Activated CD8-positive, alpha-beta memory T cell treated with anti-CD3 and anti-CD28 coated beads, Interleukin-2, amount 50 U/mL, for 1 hour (primary cell): ENCODE results near the gene UBN2.

Source experiments
- DNase-seq: peaks from one replicate; pipeline ENCODE4 v3.0.0-alpha.2; 2020; ENCODE audit errors: extremely low read depth

UBN2 gene

DNA sequence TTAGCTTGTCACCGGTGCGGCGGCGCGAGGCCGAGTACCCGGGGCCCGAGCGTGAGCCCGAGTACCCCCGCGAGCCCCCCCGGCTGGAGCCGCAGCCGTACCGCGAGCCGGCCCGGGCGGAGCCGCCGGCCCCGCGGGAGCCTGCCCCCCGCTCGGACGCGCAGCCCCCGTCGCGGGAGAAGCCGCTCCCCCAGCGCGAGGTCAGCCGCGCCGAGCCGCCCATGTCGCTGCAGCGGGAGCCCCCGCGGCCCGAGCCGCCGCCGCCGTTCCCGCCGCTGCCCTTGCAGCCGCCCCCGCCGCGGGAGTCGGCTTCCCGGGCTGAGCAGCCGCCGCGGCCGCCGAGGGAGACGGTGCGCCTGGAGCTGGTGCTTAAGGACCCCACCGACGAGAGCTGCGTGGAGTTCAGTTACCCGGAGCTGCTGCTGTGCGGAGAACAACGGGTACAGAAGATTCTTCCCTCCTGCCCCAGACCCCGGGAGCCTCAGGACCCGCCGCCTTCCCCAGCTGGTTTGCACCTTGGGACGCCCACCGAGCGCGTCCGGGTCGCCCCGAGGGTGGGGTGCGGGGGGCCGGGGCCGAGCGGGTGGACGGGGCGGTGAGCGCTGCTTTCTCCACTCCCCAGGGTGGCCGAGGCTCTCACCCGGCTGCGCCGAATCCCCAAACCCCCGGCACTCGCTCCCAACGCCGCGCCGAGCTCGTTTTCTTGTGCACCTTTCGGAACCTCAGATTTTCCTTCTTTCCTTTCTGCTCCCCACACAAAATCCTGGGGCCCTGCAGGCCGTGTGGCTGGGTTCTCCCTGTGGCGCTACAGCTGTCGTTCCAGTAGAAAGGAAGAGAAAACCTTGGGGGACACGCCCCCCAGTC lies 708 bp downstream of the UBN2 start:
- DNase-seq, result no peak

DNA sequence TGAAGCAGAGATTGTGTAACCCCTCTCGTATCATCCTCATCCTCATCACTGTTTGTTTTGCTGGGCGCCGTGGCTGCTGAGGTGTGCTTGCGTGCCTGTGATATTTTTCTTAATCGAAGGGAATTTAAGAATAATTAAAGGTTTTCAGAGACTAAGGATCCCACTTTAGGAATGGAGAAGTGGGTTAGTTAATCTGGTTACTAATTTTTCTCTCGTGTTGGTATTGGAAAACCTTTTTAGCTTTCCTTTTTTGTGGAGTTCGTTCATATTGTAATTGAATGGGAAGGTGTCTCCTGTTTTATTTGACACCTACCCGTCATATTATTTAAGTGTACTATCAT lies 1.3 kb downstream of the UBN2 start:
- DNase-seq, result no peak

DNA sequence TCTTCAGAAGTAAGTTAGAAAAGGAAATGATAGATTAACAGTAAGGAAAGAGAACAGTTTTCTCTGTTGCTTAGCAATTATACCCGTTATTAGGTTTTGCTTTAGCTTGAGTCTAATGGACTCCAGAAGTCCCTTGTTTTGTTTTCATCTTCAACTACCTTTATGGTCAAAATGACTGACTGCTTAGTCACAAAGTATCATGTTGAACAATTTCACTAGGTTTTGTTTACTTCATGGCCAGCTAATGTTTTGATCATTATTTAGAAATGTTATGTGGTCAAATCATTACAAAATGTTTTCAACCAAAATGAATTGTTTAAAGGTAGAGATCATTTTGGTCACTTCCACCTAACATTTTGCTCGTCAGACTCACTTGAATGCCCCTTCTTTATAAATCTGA lies 1.9 kb downstream of the UBN2 start:
- no peak for DNase-seq

DNA sequence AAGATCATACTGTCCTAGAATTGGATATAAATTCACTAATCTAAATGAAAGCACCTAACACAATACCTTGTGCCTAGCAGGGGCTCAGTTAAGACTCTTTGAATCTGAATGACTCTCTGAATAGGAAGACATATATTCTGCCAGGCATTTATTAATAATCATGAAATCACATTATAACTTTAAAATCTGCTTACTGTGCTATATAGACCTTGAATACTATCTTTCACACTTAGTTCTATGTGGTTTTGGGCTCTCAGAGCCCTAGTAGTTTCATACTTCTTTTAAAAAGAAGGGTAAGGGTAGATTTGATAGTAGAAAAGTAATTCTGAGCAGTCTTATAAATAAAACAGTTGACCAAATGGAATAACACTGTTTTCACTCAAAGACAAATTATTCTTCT lies 10.2 kb downstream of the UBN2 start:
- DNase-seq, result no peak

DNA sequence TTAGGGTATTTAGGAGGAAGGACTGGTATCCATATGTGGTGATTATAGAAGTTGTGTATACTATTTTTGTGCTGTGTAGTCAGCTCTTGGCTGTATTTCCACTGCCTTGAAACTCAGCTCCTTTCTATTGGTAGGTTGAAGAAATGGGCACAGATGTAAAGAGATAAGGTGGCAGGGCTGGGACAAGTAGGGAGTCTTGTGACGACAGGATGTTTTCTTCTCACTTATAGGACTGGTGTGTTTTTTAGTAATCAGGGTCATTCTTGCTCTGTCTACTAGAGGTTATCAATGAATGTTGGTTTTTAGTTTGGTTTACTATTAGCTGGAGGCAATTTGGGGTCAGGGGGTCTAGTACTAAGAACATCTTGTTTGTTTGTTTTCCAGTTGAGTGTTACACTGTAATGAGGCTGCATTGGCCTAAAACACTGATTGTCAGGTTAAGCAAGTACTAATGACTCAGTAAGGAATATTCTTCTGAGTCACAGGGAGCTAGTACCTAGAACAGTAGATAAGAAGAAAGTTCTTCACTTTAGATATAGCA lies 11.8 kb downstream of the UBN2 start:
- DNase-seq, result no peak

DNA sequence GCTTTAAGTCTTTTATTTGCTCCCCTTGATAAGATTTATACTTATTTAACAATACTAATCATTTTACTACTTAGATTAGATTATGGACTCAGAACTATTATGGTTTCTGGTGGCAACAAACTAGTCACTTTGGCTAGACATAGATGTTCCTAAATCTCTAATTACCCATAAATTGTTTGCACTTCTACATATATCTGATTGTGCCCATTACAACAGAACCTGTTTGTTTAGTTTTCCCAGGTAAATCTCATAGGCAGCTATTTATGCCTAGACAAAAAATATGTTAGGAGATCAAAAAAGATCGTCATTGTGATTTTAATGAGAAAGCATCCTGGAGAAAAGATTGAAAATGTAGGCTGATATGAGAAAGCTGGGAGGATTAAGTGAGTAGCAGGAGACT lies 14.4 kb downstream of the UBN2 start:
- no peak for DNase-seq

DNA sequence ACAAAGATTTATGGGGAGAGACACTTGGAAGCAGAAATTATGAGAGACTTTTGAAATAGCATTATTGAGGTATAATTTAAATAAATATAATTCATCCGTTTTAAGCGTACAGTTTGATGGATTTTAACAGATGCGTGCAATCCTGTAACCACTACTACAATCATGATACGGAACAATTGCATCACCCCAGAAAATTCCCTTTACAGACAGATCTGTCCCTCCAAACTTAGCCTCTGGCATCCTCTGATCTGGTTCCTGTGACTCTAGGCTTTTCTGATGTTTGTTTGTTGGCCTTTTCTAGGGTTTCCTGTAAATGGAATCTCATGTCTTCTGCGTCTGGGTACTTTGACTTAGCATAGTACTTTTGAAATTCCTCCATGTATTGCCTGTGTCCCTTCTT lies 15.5 kb downstream of the UBN2 start:
- DNase-seq, result no peak

DNA sequence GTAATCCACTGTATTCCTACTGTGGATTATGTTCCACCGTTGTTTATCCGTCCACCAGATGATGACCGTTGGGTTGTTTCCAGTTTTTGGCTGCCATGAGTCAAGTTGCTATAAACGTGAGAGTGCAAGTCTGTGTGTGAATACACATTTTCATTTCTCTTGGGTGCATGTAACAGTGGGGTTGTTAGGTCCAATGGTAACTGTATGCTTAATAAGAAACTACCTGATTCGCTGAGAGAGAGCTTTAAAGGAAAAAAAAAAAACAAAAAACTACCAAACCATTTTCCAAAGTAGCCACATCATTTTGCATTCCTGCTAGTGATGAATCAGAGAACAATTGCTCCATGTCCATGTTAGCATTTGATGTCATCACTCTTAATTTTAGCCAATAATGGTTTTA lies 15.9 kb downstream of the UBN2 start:
- no peak for DNase-seq

DNA sequence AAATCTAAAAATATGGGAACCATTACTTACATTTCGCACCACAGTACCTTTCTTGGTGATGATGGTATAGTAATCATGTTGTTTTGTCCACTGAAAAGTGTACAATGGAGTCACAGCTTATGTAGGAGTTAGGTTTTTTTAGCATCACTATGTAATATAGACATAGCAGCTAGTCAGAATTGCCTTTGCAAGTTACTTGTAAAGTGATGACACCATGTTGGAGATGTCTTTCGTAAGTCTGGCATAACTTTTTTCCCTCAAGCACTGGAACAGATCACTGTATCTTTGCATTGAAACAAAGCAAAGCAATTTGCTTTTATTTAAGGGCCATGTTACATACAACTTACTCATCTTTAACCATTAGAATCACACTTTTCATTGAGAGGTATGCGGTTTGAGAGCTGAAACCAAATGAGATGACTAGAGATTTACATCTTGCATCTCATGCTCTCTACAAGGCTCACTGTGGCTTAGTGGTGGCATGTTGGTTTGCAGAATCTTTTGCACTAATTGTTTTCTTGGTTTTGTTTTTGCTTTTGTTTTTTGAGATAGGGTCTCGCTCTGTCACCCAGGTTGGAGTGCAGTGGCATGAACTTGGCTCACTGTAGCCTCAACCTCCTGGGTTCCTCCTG lies 18.3 kb downstream of the UBN2 start:
- no peak for DNase-seq

DNA sequence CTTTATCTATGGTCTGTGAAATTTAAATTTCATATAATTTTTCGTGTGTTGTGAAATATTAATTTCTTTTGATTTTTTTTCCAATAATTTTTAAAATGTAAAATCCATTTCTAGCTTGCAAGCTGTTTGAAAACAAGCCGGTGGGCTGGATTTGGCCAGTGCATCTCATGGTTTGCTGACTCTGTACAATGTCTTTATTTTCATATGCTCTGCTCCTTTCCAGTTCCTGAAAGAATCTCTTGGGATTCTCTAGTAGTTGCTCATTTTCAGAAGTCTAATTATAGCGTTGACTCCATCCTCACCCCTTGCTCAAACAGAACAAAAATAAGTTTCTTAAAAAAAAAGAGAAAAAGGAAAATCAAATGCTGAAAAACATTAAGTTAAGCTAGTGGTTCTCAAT lies 21.4 kb downstream of the UBN2 start:
- no peak for DNase-seq

DNA sequence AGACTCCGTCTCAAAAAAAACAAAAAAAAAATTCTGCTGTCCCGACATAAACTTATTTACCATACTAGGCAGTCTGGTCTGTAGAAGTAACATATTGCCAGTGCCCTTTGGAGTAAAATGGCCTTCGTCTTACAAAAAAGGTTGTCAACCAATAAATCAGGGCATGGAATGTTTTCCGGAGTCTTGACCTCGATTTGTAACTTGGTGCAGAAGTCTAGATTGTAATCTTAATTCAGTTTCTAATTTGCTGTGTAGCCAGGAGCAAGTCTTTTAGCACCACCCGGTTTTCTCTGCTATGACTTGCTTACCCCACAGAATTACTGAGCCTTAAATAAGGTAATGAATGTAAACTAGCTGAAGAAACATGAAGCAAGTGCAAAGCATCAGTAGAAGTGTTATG lies 23.2 kb downstream of the UBN2 start:
- no peak for DNase-seq

DNA sequence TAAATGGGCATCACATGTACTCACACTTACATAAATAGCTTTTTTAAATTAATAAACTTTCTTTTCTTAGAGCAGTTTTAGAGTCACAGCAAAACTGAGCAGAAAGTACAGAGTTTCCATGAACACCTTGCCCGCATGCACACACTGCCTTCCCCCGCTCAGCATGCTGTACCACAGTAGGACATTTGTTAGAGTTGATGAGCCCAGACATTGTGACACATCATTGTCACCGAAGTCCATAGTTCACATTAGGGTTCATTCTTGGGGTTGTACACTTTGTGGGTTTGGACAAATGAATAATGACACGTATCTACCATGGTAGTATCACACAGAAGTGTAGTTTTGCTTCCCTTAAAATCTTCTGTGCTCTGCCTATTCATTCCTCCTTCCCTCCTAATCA lies 23.7 kb downstream of the UBN2 start:
- no peak for DNase-seq

DNA sequence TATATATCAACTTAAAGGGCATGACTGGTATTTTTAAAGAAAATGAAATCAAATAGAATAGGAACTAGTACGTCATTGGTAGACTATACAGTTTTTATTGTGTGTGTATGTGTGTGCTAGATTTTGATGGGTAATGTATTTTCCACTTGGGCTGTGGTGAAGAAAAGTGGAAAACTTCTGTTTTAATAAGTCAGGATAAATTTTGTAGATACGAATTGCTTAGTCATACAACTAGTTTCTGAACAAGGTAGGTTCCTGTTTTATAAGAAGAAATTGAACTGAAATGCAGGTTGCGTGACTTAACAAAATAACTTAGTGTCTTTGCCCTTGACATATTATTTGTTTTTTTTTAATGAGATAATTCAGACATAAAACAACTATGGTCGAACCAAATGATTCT lies 24.3 kb downstream of the UBN2 start:
- no peak for DNase-seq

DNA sequence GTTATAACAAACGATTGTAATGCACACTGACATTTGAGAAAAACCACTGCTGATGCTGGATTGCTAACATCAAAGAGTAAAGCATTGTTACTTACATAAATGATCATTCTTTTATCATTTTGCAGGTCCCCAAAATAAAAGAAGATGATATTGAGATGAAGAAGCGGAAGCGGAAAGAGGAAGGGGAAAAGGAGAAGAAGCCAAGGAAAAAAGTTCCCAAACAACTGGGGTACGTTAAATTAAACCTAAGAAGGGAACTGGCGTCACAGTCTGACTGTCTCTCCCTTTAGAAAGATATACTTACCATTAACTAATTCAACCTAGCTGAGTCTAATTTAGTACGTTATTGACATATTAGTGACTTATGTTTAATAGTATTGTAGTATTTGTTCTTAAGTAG lies 28.1 kb downstream of the UBN2 start:
- no peak for DNase-seq

DNA sequence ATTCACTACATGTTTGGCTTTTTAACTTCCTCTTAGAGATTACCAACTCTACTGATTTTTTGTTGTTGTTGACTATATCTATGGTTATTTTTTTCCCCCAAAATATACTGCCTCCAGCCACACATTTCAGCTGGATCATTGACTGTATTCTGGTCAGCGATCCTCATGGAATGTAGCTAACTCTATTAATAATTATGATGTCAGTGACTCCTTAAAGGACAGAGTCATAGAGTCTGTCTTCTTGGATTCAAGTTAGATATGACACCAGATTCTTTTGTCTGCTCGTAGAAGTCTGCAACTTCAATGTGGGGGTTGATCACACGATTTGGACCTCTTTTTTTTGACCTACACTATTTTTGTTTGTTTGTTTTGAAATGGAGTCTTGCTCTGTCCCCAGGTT lies 33.2 kb downstream of the UBN2 start:
- no peak for DNase-seq

DNA sequence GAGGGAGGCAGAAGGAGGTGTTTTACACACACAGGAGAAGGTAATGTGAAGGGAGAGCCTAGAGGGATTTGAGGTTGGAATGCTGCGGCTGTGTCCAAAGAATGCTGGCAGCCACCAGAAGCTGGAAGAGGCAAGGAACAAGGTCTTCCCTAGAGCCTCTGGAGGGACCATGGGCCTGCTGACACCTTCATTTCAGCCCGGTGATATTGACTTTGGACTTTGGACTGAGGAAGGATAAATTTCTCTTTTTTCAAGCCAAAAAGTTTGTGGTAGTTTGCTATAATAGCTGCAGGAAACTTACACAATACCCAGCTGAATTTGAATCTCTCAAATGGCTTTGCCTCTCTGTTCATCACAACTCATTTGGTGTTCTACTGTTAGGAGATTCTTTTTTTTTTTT lies 34.6 kb downstream of the UBN2 start:
- no peak for DNase-seq

DNA sequence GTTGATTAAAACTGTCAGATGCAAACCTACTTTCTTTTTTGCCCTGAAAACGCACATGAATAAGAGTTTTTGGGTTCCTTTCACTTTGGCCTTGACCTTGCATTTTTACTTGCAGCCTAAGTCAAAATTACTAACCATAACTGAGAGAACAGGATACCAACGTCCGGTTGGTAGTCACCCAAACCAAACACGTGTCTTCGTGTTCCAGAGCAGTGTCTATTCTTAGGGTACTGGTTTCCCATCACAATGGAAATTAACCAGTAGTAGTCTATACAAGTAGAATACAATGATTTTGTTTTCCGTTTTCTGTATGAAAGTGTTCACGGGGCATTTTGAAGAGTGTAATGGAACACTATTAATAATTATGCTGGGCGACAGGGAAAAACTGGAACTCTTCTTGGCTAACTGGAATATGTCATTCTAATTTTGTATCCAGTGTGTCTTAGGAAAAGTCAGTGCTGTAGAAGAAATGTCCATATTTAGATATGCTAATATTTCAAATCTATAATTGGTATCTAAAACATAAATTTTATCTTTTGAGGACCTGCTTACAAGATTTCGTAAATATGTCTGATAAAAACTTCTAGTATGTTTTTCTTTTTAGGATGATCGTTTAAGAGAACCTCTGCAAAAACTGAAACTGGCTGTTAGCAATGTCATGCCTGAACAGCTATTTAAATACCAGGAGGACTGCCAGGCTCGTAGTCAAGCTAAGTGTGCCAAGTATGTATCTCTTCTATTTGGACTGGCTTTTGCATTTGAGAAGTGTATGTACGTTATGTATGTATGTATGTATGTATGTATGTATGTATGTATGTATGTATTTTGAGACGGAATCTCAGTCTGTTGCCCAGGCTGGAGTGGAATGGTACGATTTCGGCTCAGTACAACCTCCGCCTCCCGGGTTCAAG lies 40.9 kb downstream of the UBN2 start:
- DNase-seq, result no peak

DNA sequence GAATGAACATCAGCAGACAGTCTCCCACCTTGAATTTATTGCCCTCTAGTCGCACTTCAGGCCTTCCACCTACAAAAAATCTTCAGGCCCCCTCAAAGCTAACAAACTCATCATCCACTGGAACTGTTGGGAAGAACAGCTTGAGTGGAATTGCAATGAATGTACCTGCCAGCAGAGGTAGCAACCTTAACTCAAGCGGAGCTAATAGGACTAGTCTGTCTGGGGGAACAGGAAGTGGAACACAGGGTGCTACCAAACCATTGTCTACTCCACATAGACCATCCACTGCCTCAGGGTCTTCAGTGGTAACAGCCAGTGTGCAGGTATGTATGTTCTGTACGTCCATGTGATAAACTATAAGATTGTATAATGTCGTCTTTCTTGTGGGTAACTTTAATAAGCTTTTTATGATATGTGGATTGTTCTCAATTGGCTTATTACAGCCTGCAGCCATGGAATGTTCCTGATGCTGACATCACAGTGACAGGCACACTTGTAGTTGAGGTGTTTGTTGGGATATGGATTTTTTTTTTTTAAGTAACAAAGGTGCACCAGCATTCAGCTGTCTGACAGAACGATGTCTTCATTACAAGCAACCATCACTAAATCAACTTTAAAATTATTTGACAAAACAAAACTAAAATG lies 53.3 kb downstream of the UBN2 start:
- DNase-seq, result no peak

DNA sequence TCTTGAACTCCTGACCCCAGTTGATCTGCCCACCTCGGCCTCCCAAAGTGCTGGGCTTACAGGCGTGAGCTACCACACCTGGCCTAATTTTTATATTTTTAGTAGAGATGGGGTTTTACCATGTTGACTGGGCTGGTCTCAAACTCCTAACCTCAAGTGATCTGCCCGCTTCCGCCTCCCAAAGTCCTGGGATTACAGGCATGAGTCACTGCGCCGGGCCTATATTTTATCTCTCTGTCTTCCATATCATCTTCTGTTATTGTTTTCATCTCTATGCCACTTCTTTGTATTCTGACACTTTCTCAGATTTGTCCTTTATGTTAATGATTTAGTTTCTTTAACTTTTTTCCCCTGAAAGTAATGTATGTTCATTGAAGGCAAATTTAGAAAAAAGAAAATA lies 55.1 kb downstream of the UBN2 start:
- DNase-seq, result no peak

DNA sequence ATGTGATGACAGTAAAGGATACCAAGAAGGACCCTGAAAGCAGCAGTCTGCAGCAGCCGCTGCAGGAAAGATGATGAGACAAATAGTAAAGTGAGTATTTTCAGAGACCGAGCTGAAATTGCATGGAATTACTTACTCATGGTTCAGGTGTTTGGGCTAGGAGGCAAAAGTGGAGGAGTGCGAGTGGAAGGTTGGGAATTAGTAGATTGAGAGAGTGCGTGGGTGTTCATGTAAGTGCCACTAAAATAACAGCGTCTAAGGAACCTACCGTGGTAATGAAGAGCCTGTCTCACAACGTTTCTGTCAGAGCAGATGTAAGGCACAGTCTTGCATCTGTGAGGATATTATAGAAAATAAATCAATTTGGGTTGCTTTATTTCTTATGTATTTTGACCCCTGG lies 61.8 kb downstream of the UBN2 start:
- no peak for DNase-seq

DNA sequence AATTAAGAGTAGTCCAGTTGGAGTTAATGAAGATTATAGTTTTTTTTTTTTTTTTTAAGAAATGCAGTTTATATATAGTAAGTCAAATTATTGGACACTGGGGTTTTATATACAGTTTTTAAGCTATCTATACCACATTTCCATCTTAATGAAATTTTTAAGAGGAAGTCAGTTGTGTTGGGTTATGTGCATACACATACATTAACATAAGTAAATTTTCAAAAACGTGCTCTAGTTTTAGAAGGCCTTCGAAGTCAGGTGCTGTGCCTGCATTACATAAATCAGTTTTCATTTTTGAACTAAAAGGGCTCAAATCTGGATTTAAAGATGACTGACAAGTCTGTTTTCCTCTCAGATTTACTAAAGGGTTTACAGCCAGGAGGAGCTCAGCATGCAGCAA lies 62.5 kb downstream of the UBN2 start:
- no peak for DNase-seq

DNA sequence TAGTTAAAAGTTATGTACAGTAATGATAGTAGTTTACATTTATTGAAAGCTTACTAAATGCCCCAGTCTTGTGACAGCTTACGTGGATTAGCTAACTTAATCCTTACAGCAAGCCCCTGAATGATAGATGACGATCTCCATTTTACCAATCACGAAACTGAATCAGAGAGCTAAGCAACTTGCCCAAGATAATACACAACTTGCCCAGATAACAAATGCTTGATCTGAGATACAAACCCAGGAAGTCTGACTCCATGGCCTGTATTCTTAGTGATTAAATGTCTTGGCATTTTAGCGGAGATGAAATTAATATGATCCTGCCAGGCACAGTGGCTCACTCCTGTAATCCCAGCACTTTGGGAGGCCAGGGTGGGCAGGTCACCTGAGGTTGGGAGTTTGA lies 63.2 kb downstream of the UBN2 start:
- no peak for DNase-seq
